H1 (cell line): ENCODE measurements around the gene TEX29. TPM values are rescaled to one million over a fixed set of nuclear protein-coding genes. Genes with fewer than 3 reads are reported as not detected.

Experiments used
- CTCF ChIA-PET: fragments of 300-600 bp; sonication (Branson Sonifier 250); formaldehyde crosslinking; loops from one replicate; lab custom pipeline; 2021; ENCODE audit not compliant: partially characterized antibody; lab: Charles Lee
- POLR2A ChIA-PET: fragments of 300-600 bp; sonication (Branson Sonifier 250); formaldehyde crosslinking; loops from one replicate; lab custom pipeline; 2021; ENCODE audit warnings: inconsistent platforms; ENCODE audit not compliant: partially characterized antibody; lab: Charles Lee
- DNase-seq, 2 experiments: peaks; one replicate each; pipeline versions ENCODE4 v3.0.0 to v3.0.0-alpha.2; 2010 to 2022; ENCODE audit warnings: low spot score in 2 of 2, low read depth in 1 of 2, mixed read lengths in 1 of 2
- FAIRE-seq: peaks from 2 replicates; lab custom pipeline; 2011; peaks lifted over from hg19 to GRCh38; lab: Jason Lieb, UNC
- H2AFZ ChIP-seq: 2 replicates; pipeline ENCODE4 v1.8.1; 2012; ENCODE audit warnings: low read length, inconsistent platforms
- H2AK5ac ChIP-seq: 2 replicates; pipeline ENCODE4 v1.6.1; 2013; ENCODE audit warnings: low read depth, low read length
- H2BK120ac ChIP-seq: replicated peaks from 2 replicates; pipeline ENCODE3; 2013; ENCODE audit warnings: low read depth, low read length, inconsistent platforms
- H2BK12ac ChIP-seq: 2 replicates; pipeline ENCODE4 v1.6.1; 2013; ENCODE audit warnings: low read depth, low read length
- H2BK15ac ChIP-seq: 2 replicates; pipeline ENCODE4 v1.6.1; 2013; ENCODE audit warnings: low read length
- H2BK20ac ChIP-seq: 2 replicates; pipeline ENCODE4 v1.6.1; 2013; ENCODE audit warnings: low read length
- H2BK5ac ChIP-seq: 2 replicates; pipeline ENCODE4 v1.6.1; 2013; ENCODE audit warnings: low read depth, low read length
- H3K14ac ChIP-seq: 2 replicates; pipeline ENCODE4 v1.6.1; 2013; ENCODE audit warnings: inconsistent platforms; ENCODE audit not compliant: insufficient read length
- H3K18ac ChIP-seq: 2 replicates; pipeline ENCODE4 v1.6.1; 2013; ENCODE audit warnings: low read length; ENCODE audit errors: extremely low read depth
- H3K23ac ChIP-seq: 2 replicates; pipeline ENCODE4 v1.6.1; 2013; ENCODE audit warnings: inconsistent platforms; ENCODE audit not compliant: insufficient read length
- H3K23me2 ChIP-seq: 2 replicates; pipeline ENCODE4 v1.6.1; 2013; ENCODE audit warnings: low read depth, low read length
- H3K27ac ChIP-seq: 2 replicates; pipeline ENCODE4 v1.6.1; 2011; ENCODE audit warnings: low read depth, low read length, inconsistent platforms
- H3K27me3 ChIP-seq, 4 experiments: replicated peaks in 1 of 4; 1 replicate in 1 of 4; 2 replicates in 3 of 4; pipeline versions ENCODE4 v1.6.1 to v1.8.1; 2011 to 2013; ENCODE audit warnings: low read length in 3 of 4, mild to moderate bottlenecking in 3 of 4, inconsistent platforms in 2 of 4, mixed read lengths in 2 of 4, moderate library complexity in 1 of 4; ENCODE audit not compliant: control insufficient read depth in 3 of 4, insufficient read depth in 3 of 4; ENCODE audit errors: extremely low read depth in 1 of 4
- H3K36me3 ChIP-seq, 4 experiments: 2 replicates each; pipeline versions ENCODE4 v1.6.1 to v1.8.1; 2011 to 2013; ENCODE audit warnings: mild to moderate bottlenecking in 4 of 4, low read length in 3 of 4, moderate library complexity in 2 of 4, control low read depth in 1 of 4, inconsistent platforms in 1 of 4; ENCODE audit not compliant: insufficient read depth in 4 of 4, control insufficient read depth in 2 of 4
- H3K4ac ChIP-seq: replicated peaks from 2 replicates; pipeline ENCODE3; 2013; ENCODE audit warnings: low read length, low read depth, mixed read lengths, inconsistent platforms; ENCODE audit not compliant: insufficient read length
- H3K4me1 ChIP-seq, 4 experiments: replicated peaks in 1 of 4; 1 replicate in 1 of 4; 2 replicates in 3 of 4; pipeline versions ENCODE4 v1.6.1 to v1.8.1; 2011 to 2013; ENCODE audit warnings: low read length in 3 of 4, inconsistent platforms in 2 of 4, mixed read lengths in 1 of 4; ENCODE audit not compliant: insufficient read depth in 4 of 4, control insufficient read depth in 3 of 4
- H3K4me2 ChIP-seq, 2 experiments: 2 replicates each; pipeline versions ENCODE4 v1.6.1 to v1.8.1; 2011 to 2013; ENCODE audit warnings: low read depth in 2 of 2, low read length in 2 of 2, control low read depth in 1 of 2, inconsistent platforms in 1 of 2, mild to moderate bottlenecking in 1 of 2; ENCODE audit not compliant: insufficient read depth in 1 of 2
- H3K4me3 ChIP-seq, 4 experiments: fragments of 200-600, 300-600 bp in 1 of 4; sonication (generic), shearing (Covaris generic), sonication (Bioruptor Twin) in 1 of 4; 2 replicates each; pipeline versions ENCODE4 v1.5.1 to v1.8.1; 2011 to 2016; ENCODE audit warnings: low read length in 4 of 4, low read depth in 3 of 4, control low read depth in 2 of 4, inconsistent platforms in 2 of 4, mild to moderate bottlenecking in 2 of 4, mixed read lengths in 1 of 4, moderate library complexity in 1 of 4; ENCODE audit not compliant: insufficient read depth in 2 of 4; ENCODE audit errors: extremely low read depth in 1 of 4
- H3K56ac ChIP-seq: replicated peaks from 2 replicates; pipeline ENCODE3; 2013; ENCODE audit warnings: low read depth, mild to moderate bottlenecking, mixed read lengths, low read length, inconsistent platforms; ENCODE audit not compliant: insufficient read length
- H3K79me1 ChIP-seq: 2 replicates; pipeline ENCODE4 v1.6.1; 2013; ENCODE audit warnings: low read depth, low read length, control low read depth
- H3K79me2 ChIP-seq, 2 experiments: 2 replicates each; pipeline versions ENCODE4 v1.6.1 to v1.8.1; 2012 to 2013; ENCODE audit warnings: low read length in 2 of 2, mild to moderate bottlenecking in 2 of 2, inconsistent platforms in 1 of 2; ENCODE audit not compliant: insufficient read depth in 2 of 2, control insufficient read depth in 1 of 2
- H3K9ac ChIP-seq, 4 experiments: replicated peaks in 1 of 4; 1 replicate in 1 of 4; 2 replicates in 3 of 4; pipeline versions ENCODE4 v1.6.1 to v1.8.1; 2011 to 2013; ENCODE audit warnings: low read depth in 3 of 4, low read length in 3 of 4, control low read depth in 2 of 4, mild to moderate bottlenecking in 2 of 4, moderate library complexity in 2 of 4, inconsistent platforms in 1 of 4; ENCODE audit errors: extremely low read depth in 1 of 4
- H3K9me3 ChIP-seq, 2 experiments: 2 replicates each; pipeline versions ENCODE4 v1.6.1 to v1.8.1; 2012 to 2013; ENCODE audit warnings: mild to moderate bottlenecking in 2 of 2, moderate library complexity in 2 of 2, control low read depth in 1 of 2, inconsistent platforms in 1 of 2, low read depth in 1 of 2, low read length in 1 of 2, mixed read lengths in 1 of 2; ENCODE audit not compliant: insufficient read depth in 2 of 2
- H4K20me1 ChIP-seq, 2 experiments: replicated peaks in 1 of 2; 2 replicates each; pipeline versions ENCODE3 to v1.8.1; 2011 to 2013; ENCODE audit warnings: inconsistent platforms in 2 of 2, low read length in 2 of 2, mild to moderate bottlenecking in 1 of 2; ENCODE audit not compliant: insufficient read depth in 2 of 2, control insufficient read depth in 1 of 2
- H4K5ac ChIP-seq: 2 replicates; pipeline ENCODE4 v1.6.1; 2013; ENCODE audit warnings: low read length, low read depth, mixed read lengths, inconsistent platforms; ENCODE audit not compliant: insufficient read length
- H4K8ac ChIP-seq: 2 replicates; pipeline ENCODE4 v1.8.0; 2013; ENCODE audit warnings: mild to moderate bottlenecking, moderate library complexity, low read length, inconsistent platforms; ENCODE audit not compliant: insufficient read depth; ENCODE audit errors: extremely low read depth
- H4K91ac ChIP-seq: replicated peaks from 2 replicates; pipeline ENCODE3; 2013; ENCODE audit warnings: low read length, mixed read lengths, inconsistent platforms; ENCODE audit not compliant: insufficient read length
- BACH1 ChIP-seq: IDR thresholded peaks from 2 replicates; pipeline ENCODE4 v1.6.1; 2012; ENCODE audit warnings: low read length, improper control_type of control experiment
- CHD2 ChIP-seq: IDR thresholded peaks from 2 replicates; pipeline ENCODE4 v1.6.1; 2012; ENCODE audit warnings: low read length, improper control_type of control experiment
- EGR1 ChIP-seq: IDR thresholded peaks from 2 replicates; pipeline ENCODE4 v1.6.1; 2011; ENCODE audit warnings: low read depth, low read length, borderline replicate concordance
- EP300 ChIP-seq, 2 experiments: IDR thresholded peaks; 1 replicate in 1 of 2; 2 replicates in 1 of 2; pipeline ENCODE4 v1.6.1; 2011 to 2012; ENCODE audit warnings: low read depth in 2 of 2, low read length in 2 of 2, mild to moderate bottlenecking in 2 of 2, borderline replicate concordance in 1 of 2, inconsistent platforms in 1 of 2, moderate library complexity in 1 of 2
- HDAC6 ChIP-seq: IDR thresholded peaks from one replicate; pipeline ENCODE4 v1.7.1; 2012; ENCODE audit warnings: low read depth, mild to moderate bottlenecking, inconsistent platforms, low read length, moderate library complexity
- PHF8 ChIP-seq: fragments of 200-600 bp; sonication (generic); conservative IDR thresholded peaks from 2 replicates; pipeline ENCODE4 v1.7.1; 2012; ENCODE audit warnings: low read depth, mild to moderate bottlenecking, inconsistent platforms, low read length, moderate library complexity
- TAF7 ChIP-seq: optimal IDR thresholded peaks from 2 replicates; pipeline ENCODE3; 2011; ENCODE audit warnings: low read depth, mild to moderate bottlenecking, inconsistent platforms, low read length, moderate library complexity, borderline replicate concordance
- WGBS, 2 experiments: shearing (Covaris generic) in 1 of 2; methylation state at CpG; one replicate each; pipeline versions ENCODE4 v1.1.6 to v1.1.7; 2013 to 2015; ENCODE audit warnings: low lambda C conversion rate in 2 of 2, mixed read lengths in 2 of 2, inconsistent platforms in 1 of 2, low coverage in 1 of 2, missing lambda C conversion rate in 1 of 2; ENCODE audit not compliant: insufficient replicate concordance in 2 of 2, insufficient coverage in 1 of 2, insufficient read length in 1 of 2; ENCODE audit errors: extremely low coverage in 1 of 2, missing lambda C conversion rate in 1 of 2; 5-methylcytosine and 5-hydroxymethylcytosine counted together
- polyA plus RNA-seq, 7 experiments: library from polyadenylated mRNA; depleted of rRNA in 3 of 7; stranded (reverse) in 5 of 7; unstranded in 2 of 7; fragments of >200 nt in 5 of 7; fragments of 200-250 nt in 2 of 7; gene quantifications; 1 replicate in 5 of 7; 2 replicates in 1 of 7; 4 replicates in 1 of 7; pipeline versions ENCODE4 v1.2.1 to v1.2.3, GENCODE V29; 2011 to 2013; ENCODE audit warnings: missing spikeins in 2 of 7, mixed read lengths in 2 of 7
- total RNA-seq: library from RNA; stranded (reverse); fragmentation: NEBNext Ultra II Directional; extraction: Animal tissue kit (Norgen Biotek cat#: 25700); gene quantifications from 2 replicates; pipeline ENCODE4 v1.2.1, GENCODE V29; 2021
- TF ChIP-seq, protein P1 (sequence below): IDR thresholded peaks from 2 replicates; pipeline ENCODE4 v1.6.1; 2011; ENCODE audit warnings: low read depth, mild to moderate bottlenecking, low read length; ENCODE audit not compliant: insufficient read depth

Gene TEX29
- total and polyA plus RNA-seq, 2 of the 8 experiments (the other 6 are each of a cell fraction or from before 2014, with no cell fraction given), result 0.08 TPM; not detected in 1

DNA sequence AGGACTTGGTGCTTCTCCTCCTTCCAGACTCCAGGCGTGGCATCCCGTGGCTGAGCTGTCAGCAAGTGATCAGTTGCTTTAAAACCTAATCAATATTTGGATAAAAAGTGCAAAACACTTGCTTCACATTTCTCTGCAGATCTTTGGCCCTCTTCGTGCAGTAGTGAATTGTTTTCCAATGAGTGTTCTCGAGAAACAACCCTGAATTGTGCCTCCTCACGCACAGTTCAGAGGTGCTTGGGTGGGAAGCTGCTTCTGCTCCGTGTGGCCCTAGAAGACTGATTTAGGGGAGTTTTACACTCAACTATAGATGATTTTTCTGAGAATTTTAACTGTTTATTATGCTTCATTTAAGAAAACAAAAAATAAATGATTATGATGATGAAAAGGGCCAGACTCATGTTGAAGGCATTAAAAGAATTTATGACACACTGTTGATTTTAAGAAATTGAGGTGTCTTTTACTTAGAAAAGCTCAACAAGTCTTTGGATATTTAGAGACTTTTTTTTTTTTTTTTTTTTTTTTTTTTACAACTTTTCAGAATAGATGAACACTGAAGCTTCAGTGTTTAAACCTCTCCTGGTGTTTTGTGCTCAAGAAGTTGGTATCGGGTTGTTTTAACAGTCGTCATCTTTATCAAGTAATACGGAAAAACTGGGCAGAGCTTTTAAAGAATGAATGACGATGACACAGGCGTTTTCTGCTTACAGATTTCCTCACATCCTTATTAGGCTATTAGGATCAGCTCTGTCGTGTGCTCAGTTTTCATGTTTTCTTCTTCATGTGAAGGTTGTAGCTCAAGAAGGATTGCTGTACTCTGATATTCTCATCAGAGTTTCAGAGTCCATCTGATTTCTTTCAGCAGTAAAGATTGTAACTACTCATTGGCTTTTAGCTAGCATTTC is 39.5 kb upstream of the TEX29 start:
- CTCF ChIA-PET, result interaction anchor here (1.1 to 1.4 kb wide), 2 partner anchors 17 to 34 kb away, joined by 3 read pairs; no protein-coding TSS in a partner anchor
- Histone ChIP-seq H2BK5ac (no peak overlapping the region), H3K79me2 (no peaks in the 10 kb centered on the region), H3K27ac (no peak overlapping the region), H4K20me1 (peaks cover 2 to 6% of the 10 kb centered on the region in 2 experiments), H3K23ac (no peak overlapping the region), H3K14ac (no peak overlapping the region), H2BK15ac (no peak overlapping the region), H2AK5ac (no peak overlapping the region), H2BK12ac (no peak overlapping the region), H2BK120ac (no peak overlapping the region), H4K91ac (no peak overlapping the region), H3K9me3 (no peaks in the 10 kb centered on the region), H3K56ac (no peak overlapping the region), H3K79me1 (peaks cover 2% of the 10 kb centered on the region; the same call in 1 of the 2 replicates), H2BK20ac (no peak overlapping the region), H3K4ac (no peak overlapping the region), H2AFZ (no peak overlapping the region), H3K4me3 (no peak overlapping the region), H4K5ac (no peak overlapping the region), H3K23me2 (no peaks in the 10 kb centered on the region), H4K8ac (no peak overlapping the region), H3K4me2 (no peak overlapping the region), H3K18ac (no peak overlapping the region), H3K27me3 (peaks cover 0 to 1% (median 0%) of the 10 kb centered on the region in 4 experiments; a peak in 1 of 7 replicates), H3K4me1 (no peaks in the 10 kb centered on the region), H3K9ac (no peak overlapping the region), H3K36me3 (peaks cover 22 to 59% (median 48%) of the 10 kb centered on the region in 4 experiments)
- POLR2A ChIA-PET, result no interaction called here
- TF ChIP-seq HDAC6, result no peak
- TF ChIP-seq BACH1, result no peak
- no peak for TF ChIP-seq TAF7
- TF ChIP-seq, protein P1, sequence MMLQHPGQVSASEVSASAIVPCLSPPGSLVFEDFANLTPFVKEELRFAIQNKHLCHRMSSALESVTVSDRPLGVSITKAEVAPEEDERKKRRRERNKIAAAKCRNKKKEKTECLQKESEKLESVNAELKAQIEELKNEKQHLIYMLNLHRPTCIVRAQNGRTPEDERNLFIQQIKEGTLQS, result no peak
- no peak for TF ChIP-seq EP300 (IDR thresholded peaks at IDR 0.05; ENCODE audit: borderline replicate concordance in 1 of 2, low read depth in 2 of 2, low read length in 2 of 2)
- TF ChIP-seq CHD2, result no peak
- no peak for TF ChIP-seq PHF8
- no peak for TF ChIP-seq EGR1
- WGBS, 2 experiments, result 93% methylated on average over 12 of the region's 12 CpGs; no CpG with 5 or more reads in 1 of the 2 experiments
- DNase-seq (no peak), FAIRE-seq (no peak)
